Fibroblast of lung (primary cell): ENCODE measurements around the gene PAPLN.

Experiments used
- CTCF ChIP-seq, 2 donors: IDR thresholded peaks in 1 of 2; conservative IDR thresholded peaks in 1 of 2; 1 replicate in 1 of 2; 2 replicates in 1 of 2; pipeline ENCODE4 v1.5.1; 2011 to 2012; ENCODE audit warnings: low read length in 2 of 2, control low read depth in 1 of 2, inconsistent platforms in 1 of 2, low read depth in 1 of 2, mild to moderate bottlenecking in 1 of 2
- EZH2 ChIP-seq: IDR thresholded peaks from 2 replicates; pipeline ENCODE4 v1.5.1; 2012; ENCODE audit warnings: low read length, control low read depth, mild to moderate bottlenecking; ENCODE audit errors: missing control alignments

DNA sequence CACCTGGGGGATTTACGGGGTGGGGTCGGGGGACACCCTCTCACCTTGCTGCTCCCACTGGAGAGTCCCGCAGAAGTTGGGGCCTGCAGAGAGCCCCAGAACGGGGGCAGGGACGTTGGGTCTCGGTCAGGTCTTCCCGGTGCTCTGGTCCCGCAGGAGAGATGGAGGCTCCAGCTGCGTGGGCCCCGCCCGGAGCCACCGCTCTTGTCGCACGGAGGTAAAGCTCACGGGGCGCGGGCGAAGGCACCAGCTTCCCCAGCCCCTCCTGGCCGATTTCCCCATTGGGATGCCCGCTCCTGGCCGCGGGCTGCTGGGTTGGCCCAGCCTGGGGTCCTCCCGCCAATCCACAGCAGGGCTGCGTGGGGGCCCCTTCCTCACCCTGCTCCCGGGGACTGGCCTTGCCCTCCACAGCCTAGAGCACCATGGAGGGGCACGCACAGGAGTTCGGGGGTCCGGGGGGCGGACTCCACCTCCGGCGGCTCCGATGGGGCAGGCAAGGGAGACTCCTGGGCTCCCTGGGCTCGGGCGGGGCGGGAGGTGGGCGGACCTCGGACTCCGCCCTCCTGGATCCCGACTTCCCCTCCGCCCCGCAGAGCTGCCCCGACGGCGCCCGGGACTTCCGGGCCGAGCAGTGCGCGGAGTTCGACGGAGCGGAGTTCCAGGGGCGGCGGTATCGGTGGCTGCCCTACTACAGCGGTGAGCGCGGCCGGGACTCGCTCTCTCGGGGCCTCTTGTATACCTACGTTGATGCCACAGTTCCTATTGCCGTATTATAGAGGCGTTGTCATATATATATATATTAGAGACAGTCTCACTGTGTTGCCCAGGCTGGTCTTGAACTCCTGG is 8.4 kb downstream of the PAPLN start:
- TF ChIP-seq CTCF (conservative IDR thresholded peaks at IDR 0.05 in 1 of 2, IDR thresholded peaks at IDR 0.05 in 1 of 2; ENCODE audit: low read depth in 1 of 2, low read length in 2 of 2) (no peak), EZH2 (no peak)
